Activated T-helper 2 cell treated with anti-CD3 and anti-CD28 coated beads, Interferon-gamma antibody, Interleukin-2, Interleukin-4, amounts not matched to agents 10 μg/mL and 5 μg/mL and 100 μg/mL, durations not matched to agents 14 hours and 24 hours and 36 hours (primary cell): Measurements from ENCODE around the gene GAREM2. TPM values are rescaled to one million over a fixed set of nuclear protein-coding genes. Genes with fewer than 3 reads are reported as not detected.

ENCODE experiments used
- DNase-seq: peaks from one replicate; pipeline ENCODE4 v3.0.0; 2021; ENCODE audit warnings: low spot score
- H3K27ac Mint-ChIP-seq: one replicate; pipeline ENCODE4 v1.8.0; 2021; ENCODE audit warnings: mixed read lengths
- H3K27me3 Mint-ChIP-seq: one replicate; pipeline ENCODE4 v1.8.0; 2021; ENCODE audit warnings: low read depth, mixed read lengths
- H3K36me3 Mint-ChIP-seq: one replicate; pipeline ENCODE4 v1.8.0; 2021; ENCODE audit warnings: low read depth, mixed read lengths
- H3K4me1 Mint-ChIP-seq: one replicate; pipeline ENCODE4 v1.8.0; 2021; ENCODE audit warnings: low read depth, mixed read lengths
- H3K4me3 Mint-ChIP-seq: one replicate; pipeline ENCODE4 v1.8.0; 2021; ENCODE audit warnings: low read depth, mild to moderate bottlenecking, moderate library complexity, mixed read lengths
- H3K9me3 Mint-ChIP-seq: one replicate; pipeline ENCODE4 v1.8.0; 2021; ENCODE audit warnings: mixed read lengths
- intact Hi-C: fragments of 100-400 bp; cut with micrococcal nuclease; formaldehyde crosslinking; loops from one replicate; pipeline ENCODE4 v1.15.1; 2023
- total RNA-seq: library from RNA; stranded (reverse); gene quantifications from 2 replicates; pipeline ENCODE4 v1.2.3, GENCODE V29; 2022

The GAREM2 gene
- total RNA-seq, 1 donor from 2014 or later: 5.9 TPM

- Mint-ChIP-seq H3K36me3 (peaks cover 73% of the 10 kb centered on the region), H3K4me1 (no peaks in the 10 kb centered on the region), H3K4me3 (no peak overlapping the region), H3K27ac (no peak overlapping the region), H3K27me3 (no peaks in the 10 kb centered on the region), H3K9me3 (no peaks in the 10 kb centered on the region)
- intact Hi-C loops: no loop called here
- DNase-seq: no peak
Measured at GRCh38 chr2:26196683-26197418, 24.0 kb downstream of the GAREM2 start.

- H3K9me3 Mint-ChIP-seq: no peaks in the 10 kb centered on the region
- H3K4me3 Mint-ChIP-seq: no peak overlapping the region
- intact Hi-C loops: no loop called here
- no peak for DNase-seq
- no peak overlapping the region for H3K27ac Mint-ChIP-seq
- H3K27me3 Mint-ChIP-seq: no peaks in the 10 kb centered on the region
- peaks cover 77% of the 10 kb centered on the region for H3K36me3 Mint-ChIP-seq
- no peaks in the 10 kb centered on the region for H3K4me1 Mint-ChIP-seq
Measured at GRCh38 chr2:26197516-26197915, 24.6 kb downstream of the GAREM2 start.

DNA sequence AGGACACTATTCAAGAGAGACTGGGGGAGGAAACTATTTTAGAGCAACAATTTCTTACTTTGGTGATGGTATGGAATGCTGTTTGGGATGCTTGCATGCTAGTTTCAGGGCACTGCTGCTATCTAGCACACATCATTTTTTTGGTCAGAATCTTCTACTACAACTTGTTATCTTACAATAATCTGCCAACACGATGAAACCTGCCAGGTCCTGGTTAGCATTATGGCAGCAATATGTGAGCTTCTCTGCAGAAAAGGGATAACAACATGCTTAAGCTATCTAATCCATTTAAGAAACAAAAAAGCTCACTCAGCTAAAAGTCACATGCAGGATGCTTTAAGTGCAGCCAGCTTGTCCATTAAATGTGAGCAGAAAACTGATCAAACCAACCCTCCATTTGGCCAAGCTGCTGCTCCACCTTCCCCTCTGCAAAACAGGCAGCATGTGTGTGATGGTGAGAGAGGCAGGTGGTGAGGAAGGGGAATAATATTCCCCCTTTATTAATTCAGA is 30.1 kb downstream of the GAREM2 start:
- no peak for DNase-seq
- Mint-ChIP-seq H3K4me3 (no peak overlapping the region), H3K4me1 (no peaks in the 10 kb centered on the region), H3K9me3 (no peaks in the 10 kb centered on the region), H3K27ac (no peak overlapping the region), H3K36me3 (peaks cover 63% of the 10 kb centered on the region), H3K27me3 (no peaks in the 10 kb centered on the region)
- intact Hi-C loops: no loop called here

DNA sequence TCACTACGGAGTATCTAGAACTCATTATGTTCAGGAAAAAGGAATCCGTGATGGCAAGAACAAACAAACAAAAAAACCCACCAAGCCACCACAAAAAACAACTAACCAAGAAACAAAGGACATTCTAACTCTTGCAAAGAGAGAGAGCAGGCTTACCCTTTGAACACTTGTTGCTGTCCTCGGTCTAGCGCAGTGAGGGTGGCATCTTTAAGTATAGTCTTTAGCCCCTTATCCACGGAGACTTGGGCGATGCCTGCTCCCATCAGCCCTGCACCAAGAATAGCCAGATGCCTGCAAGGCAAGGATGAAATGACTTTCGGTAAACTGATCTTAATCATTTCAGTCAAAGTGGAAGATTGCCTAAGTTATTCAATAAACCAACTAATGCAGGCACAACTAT is 31.0 kb downstream of the GAREM2 start:
- intact Hi-C loops: no loop called here
- Mint-ChIP-seq H3K4me3 (no peak overlapping the region), H3K9me3 (no peaks in the 10 kb centered on the region), H3K36me3 (peaks cover 64% of the 10 kb centered on the region), H3K27ac (no peak overlapping the region), H3K27me3 (no peaks in the 10 kb centered on the region), H3K4me1 (no peaks in the 10 kb centered on the region)
- no peak for DNase-seq

DNA sequence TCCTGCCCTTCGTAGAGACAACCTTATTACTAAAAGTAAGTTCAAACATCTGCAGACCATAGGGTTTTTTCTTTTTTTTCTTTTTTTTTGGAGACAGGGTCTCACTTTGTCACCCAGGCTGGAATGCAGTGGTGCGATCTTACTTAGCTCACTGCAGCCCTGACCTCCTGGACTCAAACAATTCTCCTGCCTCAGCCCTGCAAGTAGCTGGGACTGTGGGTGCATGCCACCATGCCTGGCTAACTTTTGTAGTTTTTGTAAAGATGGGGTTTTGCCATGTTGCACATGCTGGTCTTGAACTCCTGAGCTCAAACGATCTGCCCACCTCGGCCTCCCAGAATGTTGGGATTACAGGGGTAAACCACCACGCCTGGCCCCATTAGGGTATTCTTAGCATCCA is 39.1 kb downstream of the GAREM2 start:
- peaks cover 79% of the 10 kb centered on the region for H3K36me3 Mint-ChIP-seq
- H3K27ac Mint-ChIP-seq: no peak overlapping the region
- intact Hi-C loops: no loop called here
- DNase-seq: no peak
- H3K4me3 Mint-ChIP-seq: no peak overlapping the region
- no peaks in the 10 kb centered on the region for H3K9me3 Mint-ChIP-seq
- peaks cover 2% of the 10 kb centered on the region for H3K4me1 Mint-ChIP-seq
- H3K27me3 Mint-ChIP-seq: no peaks in the 10 kb centered on the region

DNA sequence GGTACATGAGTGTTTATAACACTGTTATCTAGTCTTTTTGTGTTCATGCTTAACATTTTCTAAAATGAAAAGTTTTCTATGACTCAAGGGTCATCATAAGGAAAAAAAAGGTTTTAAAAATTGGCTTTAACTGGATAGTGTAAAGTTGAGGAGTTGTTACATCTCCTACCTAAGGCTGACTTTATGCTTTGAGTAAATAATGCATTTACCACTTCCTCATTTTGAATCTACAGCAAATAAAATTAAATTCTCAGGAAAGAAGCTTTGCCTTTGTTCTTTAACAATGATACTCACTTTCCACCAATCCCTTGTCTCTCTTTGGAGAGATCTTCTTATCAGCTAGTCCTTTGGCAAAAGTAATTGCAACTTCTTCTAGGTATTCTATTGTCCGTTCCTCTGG is 41.9 kb downstream of the GAREM2 start:
- H3K27me3 Mint-ChIP-seq: no peaks in the 10 kb centered on the region
- no peak overlapping the region for H3K27ac Mint-ChIP-seq
- DNase-seq: no peak
- peaks cover under 1% of the 10 kb centered on the region for H3K4me1 Mint-ChIP-seq
- peaks cover 79% of the 10 kb centered on the region for H3K36me3 Mint-ChIP-seq
- intact Hi-C loops: no loop called here
- H3K4me3 Mint-ChIP-seq: no peak overlapping the region
- no peaks in the 10 kb centered on the region for H3K9me3 Mint-ChIP-seq

GRCh38 chr2:26215833-26216232 is 42.9 kb downstream of the GAREM2 start:
- Mint-ChIP-seq H3K4me1 (no peaks in the 10 kb centered on the region), H3K36me3 (peaks cover 79% of the 10 kb centered on the region), H3K27ac (no peak overlapping the region), H3K27me3 (no peaks in the 10 kb centered on the region), H3K4me3 (no peak overlapping the region), H3K9me3 (no peaks in the 10 kb centered on the region)
- intact Hi-C loops: no loop called here
- DNase-seq: no peak

- Mint-ChIP-seq H3K27ac (no peak overlapping the region), H3K9me3 (no peaks in the 10 kb centered on the region), H3K27me3 (no peaks in the 10 kb centered on the region), H3K4me1 (no peaks in the 10 kb centered on the region), H3K36me3 (peaks cover 74% of the 10 kb centered on the region), H3K4me3 (no peak overlapping the region)
- intact Hi-C loops: no loop called here
- no peak for DNase-seq
Measured at GRCh38 chr2:26216587-26216986, 43.7 kb downstream of the GAREM2 start.

DNA sequence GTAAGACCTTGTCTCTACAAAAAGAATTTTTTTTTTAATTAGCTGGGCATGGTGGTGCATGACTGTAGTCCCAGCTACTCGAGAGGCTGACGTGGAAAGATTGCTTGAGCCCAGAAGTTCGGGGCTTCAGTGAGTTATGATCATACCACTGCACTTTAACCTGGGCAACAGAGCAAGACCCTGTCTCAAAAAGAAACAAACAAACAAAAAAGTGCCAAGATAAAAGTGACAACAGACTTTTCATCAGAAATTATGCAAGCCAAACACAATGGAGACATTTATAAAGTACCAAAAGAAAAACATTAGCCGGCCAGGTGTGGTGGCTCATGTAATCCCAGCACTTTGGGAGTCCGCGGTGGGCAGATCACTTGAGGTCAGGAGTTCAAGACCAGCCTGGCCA is 44.8 kb downstream of the GAREM2 start:
- Mint-ChIP-seq H3K4me1 (no peaks in the 10 kb centered on the region), H3K27ac (no peak overlapping the region), H3K9me3 (no peaks in the 10 kb centered on the region), H3K36me3 (peaks cover 68% of the 10 kb centered on the region), H3K27me3 (no peaks in the 10 kb centered on the region), H3K4me3 (no peak overlapping the region)
- no peak for DNase-seq
- intact Hi-C loops: no loop called here

DNA sequence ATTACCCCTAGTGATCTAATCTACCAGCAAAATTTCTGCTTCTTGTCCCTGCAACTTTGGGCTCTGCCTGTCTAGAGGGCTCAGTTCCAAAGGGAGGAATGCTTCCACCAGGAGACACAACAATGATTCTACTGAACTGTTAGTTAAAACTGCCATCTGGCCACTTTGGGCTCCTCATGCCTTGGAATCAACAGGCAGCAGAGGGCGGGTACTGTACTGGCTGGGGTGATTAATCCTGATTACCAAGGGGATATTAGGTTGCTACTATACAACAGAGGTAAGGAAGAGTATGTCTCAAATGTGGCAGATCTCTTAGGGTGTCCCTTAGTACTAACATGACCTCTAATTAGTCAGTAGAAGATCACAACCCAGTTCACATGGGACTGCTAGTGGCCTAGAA is 50.1 kb downstream of the GAREM2 start:
- Mint-ChIP-seq H3K27ac (no peak overlapping the region), H3K4me3 (no peak overlapping the region), H3K4me1 (no peaks in the 10 kb centered on the region), H3K27me3 (no peaks in the 10 kb centered on the region), H3K36me3 (peaks cover 64% of the 10 kb centered on the region), H3K9me3 (no peaks in the 10 kb centered on the region)
- intact Hi-C loops: no loop called here
- DNase-seq: no peak

- DNase-seq: no peak
- Mint-ChIP-seq H3K27me3 (no peaks in the 10 kb centered on the region), H3K36me3 (peaks cover 69% of the 10 kb centered on the region), H3K4me1 (no peaks in the 10 kb centered on the region), H3K9me3 (no peaks in the 10 kb centered on the region), H3K27ac (no peak overlapping the region), H3K4me3 (no peak overlapping the region)
- intact Hi-C loops: no loop called here
Measured at GRCh38 chr2:26224095-26224494, 51.2 kb downstream of the GAREM2 start.

- peaks cover 81% of the 10 kb centered on the region for H3K36me3 Mint-ChIP-seq
- no peak for DNase-seq
- intact Hi-C loops: no loop called here
Measured at GRCh38 chr2:26229595-26229994, 56.7 kb downstream of the GAREM2 start.

GRCh38 chr2:26230806-26231205 is 57.9 kb downstream of the GAREM2 start:
- no peak overlapping the region for H3K27ac Mint-ChIP-seq
- intact Hi-C loops: no loop called here
- H3K9me3 Mint-ChIP-seq: no peaks in the 10 kb centered on the region
- no peaks in the 10 kb centered on the region for H3K27me3 Mint-ChIP-seq
- H3K36me3 Mint-ChIP-seq: peaks cover 78% of the 10 kb centered on the region
- H3K4me1 Mint-ChIP-seq: no peaks in the 10 kb centered on the region
- no peak for DNase-seq
- H3K4me3 Mint-ChIP-seq: no peak overlapping the region

More at GRCh38 chr2:26229595-26229994, 56.7 kb downstream of the GAREM2 start:
- Mint-ChIP-seq H3K4me3 (no peak overlapping the region), H3K9me3 (no peaks in the 10 kb centered on the region), H3K27ac (no peak overlapping the region), H3K27me3 (no peaks in the 10 kb centered on the region), H3K4me1 (no peaks in the 10 kb centered on the region)
